ENCODE results near the gene LYVE1. TPM values are rescaled to one million over a fixed set of nuclear protein-coding genes. Genes with fewer than 3 reads are reported as not detected.

LYVE1 gene
- total RNA-seq, 1 experiment from 2014 or later, result 0.31 TPM

DNA sequence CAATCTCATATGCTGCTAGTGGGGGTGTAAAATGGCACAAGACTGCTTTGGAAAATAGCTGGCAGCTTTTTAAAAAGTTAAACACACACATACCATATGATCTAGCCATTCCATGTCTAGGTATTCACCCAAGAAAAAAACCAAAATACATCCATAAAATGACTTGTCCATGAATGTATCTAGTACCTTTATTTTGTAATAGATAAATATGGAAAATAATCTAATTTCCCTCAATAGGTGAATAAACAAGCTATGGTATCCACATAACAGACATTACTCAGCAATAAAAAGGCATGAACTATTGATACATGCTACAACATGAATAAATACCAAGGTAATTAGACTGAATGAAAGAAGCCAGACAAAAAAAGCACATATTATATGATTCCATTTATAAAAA is 50.3 kb downstream of the LYVE1 start:
- Histone ChIP-seq H3K27ac (ENCODE audit: low read length) (no peak overlapping the region), H3K4me3 (ENCODE audit: low read depth in 2 of 2, low read length in 2 of 2) (no peak overlapping the region), H3K36me3 (ENCODE audit: control insufficient read depth, insufficient read depth, low read length) (no peaks in the 10 kb centered on the region; the same call in 1 of the 2 replicates), H3K27me3 (ENCODE audit: control insufficient read depth, insufficient read depth, low read length) (no peaks in the 10 kb centered on the region), H3K4me1 (ENCODE audit: control insufficient read depth, insufficient read depth, low read length) (no peaks in the 10 kb centered on the region), H3K9me3 (ENCODE audit: control insufficient read depth, insufficient read depth, low read depth, low read length) (no peaks in the 10 kb centered on the region)
- in situ Hi-C loops (cut with HindIII; ENCODE audit: low pct_unique_long_range_greater_than_20kb, low sequenced_read_pairs), result no loop called here
- BruUV-seq (replicated peaks), result no TSS peak
- ATAC-seq, result no peak
- ChIA-PET CTCF (no interaction called here), POLR2A (no interaction called here)
- DNase-seq (ENCODE audit: low read depth, low spot score), result no peak
- TF ChIP-seq POLR2AphosphoS5 (IDR thresholded peaks at IDR 0.05; ENCODE audit: low read depth, low read length) (no peak), SIN3A (IDR thresholded peaks at IDR 0.05; ENCODE audit: borderline replicate concordance, insufficient read depth, low read depth, low read length) (no peak)
- intact Hi-C loops (cut with micrococcal nuclease; ENCODE audit: unreplicated experiment), result no loop called here

DNA sequence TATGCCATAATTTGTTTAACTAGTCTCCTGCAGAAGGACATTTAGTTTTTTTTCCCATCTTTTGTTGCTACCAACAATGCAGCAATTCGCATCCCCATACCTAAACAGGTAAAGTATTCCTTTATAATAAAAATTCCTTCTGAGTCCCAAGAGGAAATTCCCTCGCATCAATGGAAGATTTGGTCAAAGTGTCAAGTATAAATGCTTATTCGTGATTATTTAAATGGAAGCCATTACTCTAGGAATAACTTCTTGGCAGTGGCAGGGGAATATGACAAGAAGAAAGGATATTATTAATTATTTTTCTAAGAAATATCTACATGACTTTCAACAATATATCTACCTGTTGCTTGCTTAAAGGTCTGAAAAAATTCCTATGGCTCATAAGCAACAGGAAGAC is 53.0 kb downstream of the LYVE1 start:
- TF ChIP-seq, protein P1, sequence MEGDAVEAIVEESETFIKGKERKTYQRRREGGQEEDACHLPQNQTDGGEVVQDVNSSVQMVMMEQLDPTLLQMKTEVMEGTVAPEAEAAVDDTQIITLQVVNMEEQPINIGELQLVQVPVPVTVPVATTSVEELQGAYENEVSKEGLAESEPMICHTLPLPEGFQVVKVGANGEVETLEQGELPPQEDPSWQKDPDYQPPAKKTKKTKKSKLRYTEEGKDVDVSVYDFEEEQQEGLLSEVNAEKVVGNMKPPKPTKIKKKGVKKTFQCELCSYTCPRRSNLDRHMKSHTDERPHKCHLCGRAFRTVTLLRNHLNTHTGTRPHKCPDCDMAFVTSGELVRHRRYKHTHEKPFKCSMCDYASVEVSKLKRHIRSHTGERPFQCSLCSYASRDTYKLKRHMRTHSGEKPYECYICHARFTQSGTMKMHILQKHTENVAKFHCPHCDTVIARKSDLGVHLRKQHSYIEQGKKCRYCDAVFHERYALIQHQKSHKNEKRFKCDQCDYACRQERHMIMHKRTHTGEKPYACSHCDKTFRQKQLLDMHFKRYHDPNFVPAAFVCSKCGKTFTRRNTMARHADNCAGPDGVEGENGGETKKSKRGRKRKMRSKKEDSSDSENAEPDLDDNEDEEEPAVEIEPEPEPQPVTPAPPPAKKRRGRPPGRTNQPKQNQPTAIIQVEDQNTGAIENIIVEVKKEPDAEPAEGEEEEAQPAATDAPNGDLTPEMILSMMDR (IDR thresholded peaks at IDR 0.05), result no peak
- no peak for TF ChIP-seq TCF7L2 (IDR thresholded peaks at IDR 0.05; ENCODE audit: low read depth, low read length)
- TF ChIP-seq POLR2AphosphoS5 (IDR thresholded peaks at IDR 0.05; ENCODE audit: low read depth, low read length), result no peak
- TF ChIP-seq, protein P2, sequence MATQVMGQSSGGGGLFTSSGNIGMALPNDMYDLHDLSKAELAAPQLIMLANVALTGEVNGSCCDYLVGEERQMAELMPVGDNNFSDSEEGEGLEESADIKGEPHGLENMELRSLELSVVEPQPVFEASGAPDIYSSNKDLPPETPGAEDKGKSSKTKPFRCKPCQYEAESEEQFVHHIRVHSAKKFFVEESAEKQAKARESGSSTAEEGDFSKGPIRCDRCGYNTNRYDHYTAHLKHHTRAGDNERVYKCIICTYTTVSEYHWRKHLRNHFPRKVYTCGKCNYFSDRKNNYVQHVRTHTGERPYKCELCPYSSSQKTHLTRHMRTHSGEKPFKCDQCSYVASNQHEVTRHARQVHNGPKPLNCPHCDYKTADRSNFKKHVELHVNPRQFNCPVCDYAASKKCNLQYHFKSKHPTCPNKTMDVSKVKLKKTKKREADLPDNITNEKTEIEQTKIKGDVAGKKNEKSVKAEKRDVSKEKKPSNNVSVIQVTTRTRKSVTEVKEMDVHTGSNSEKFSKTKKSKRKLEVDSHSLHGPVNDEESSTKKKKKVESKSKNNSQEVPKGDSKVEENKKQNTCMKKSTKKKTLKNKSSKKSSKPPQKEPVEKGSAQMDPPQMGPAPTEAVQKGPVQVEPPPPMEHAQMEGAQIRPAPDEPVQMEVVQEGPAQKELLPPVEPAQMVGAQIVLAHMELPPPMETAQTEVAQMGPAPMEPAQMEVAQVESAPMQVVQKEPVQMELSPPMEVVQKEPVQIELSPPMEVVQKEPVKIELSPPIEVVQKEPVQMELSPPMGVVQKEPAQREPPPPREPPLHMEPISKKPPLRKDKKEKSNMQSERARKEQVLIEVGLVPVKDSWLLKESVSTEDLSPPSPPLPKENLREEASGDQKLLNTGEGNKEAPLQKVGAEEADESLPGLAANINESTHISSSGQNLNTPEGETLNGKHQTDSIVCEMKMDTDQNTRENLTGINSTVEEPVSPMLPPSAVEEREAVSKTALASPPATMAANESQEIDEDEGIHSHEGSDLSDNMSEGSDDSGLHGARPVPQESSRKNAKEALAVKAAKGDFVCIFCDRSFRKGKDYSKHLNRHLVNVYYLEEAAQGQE (IDR thresholded peaks at IDR 0.05; ENCODE audit: insufficient read depth in 1 of 2, low read depth in 2 of 2, low read length in 1 of 2), result no peak
- no peak for TF ChIP-seq SIN3A (IDR thresholded peaks at IDR 0.05; ENCODE audit: borderline replicate concordance, insufficient read depth, low read depth, low read length)
- intact Hi-C loops (cut with micrococcal nuclease; ENCODE audit: unreplicated experiment) (loop anchor here (2.0 kb wide), 1 partner anchor 219 kb away; no protein-coding TSS in a partner anchor), in situ Hi-C loops (cut with HindIII; ENCODE audit: low pct_unique_long_range_greater_than_20kb, low sequenced_read_pairs) (no loop called here)
- no peak for DNase-seq (ENCODE audit: low read depth, low spot score)
- ChIA-PET POLR2A (interaction anchor here (0.6 kb wide), 1 partner anchor 9 kb away, joined by 4 read pairs; no protein-coding TSS in a partner anchor), CTCF (interaction anchor here (0.8 kb wide), 1 partner anchor 88 kb away, joined by 3 read pairs; no protein-coding TSS in a partner anchor)
- H3K27me3 ChIP-seq (ENCODE audit: control insufficient read depth, insufficient read depth, low read length), result no peaks in the 10 kb centered on the region
- H3K9me3 ChIP-seq (ENCODE audit: control insufficient read depth, insufficient read depth, low read depth, low read length), result no peaks in the 10 kb centered on the region
- no peak for ATAC-seq
- no peak overlapping the region for H3K27ac ChIP-seq (ENCODE audit: low read length)
- no TSS peak for BruUV-seq (replicated peaks)
- no peak overlapping the region for H3K4me3 ChIP-seq (ENCODE audit: low read depth in 2 of 2, low read length in 2 of 2)
- no peaks in the 10 kb centered on the region for H3K4me1 ChIP-seq (ENCODE audit: control insufficient read depth, insufficient read depth, low read length)
- no peaks in the 10 kb centered on the region for H3K36me3 ChIP-seq (ENCODE audit: control insufficient read depth, insufficient read depth, low read length)

DNA sequence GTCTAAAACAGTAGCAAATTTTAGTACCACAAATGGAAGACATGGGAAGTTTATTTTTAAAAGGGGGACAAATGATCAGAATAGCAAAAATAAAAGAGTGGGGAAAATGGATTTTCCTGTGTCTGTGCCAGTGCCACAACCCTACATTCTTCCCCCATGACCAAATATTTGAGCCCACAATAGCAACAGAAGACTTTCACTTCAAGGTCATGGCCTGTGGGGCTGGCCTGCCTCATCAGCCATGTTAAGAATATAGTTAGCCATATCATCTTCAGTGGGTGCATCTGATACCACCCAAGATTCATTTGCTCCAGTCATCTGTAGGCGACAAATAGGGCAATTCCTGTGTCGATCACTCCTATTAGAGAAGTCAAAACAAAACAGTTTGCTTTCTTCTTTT is 53.8 kb downstream of the LYVE1 start:
- Histone ChIP-seq H3K27me3 (ENCODE audit: control insufficient read depth, insufficient read depth, low read length) (no peaks in the 10 kb centered on the region), H3K4me1 (ENCODE audit: control insufficient read depth, insufficient read depth, low read length) (no peaks in the 10 kb centered on the region), H3K9me3 (ENCODE audit: control insufficient read depth, insufficient read depth, low read depth, low read length) (no peaks in the 10 kb centered on the region), H3K36me3 (ENCODE audit: control insufficient read depth, insufficient read depth, low read length) (no peaks in the 10 kb centered on the region), H3K4me3 (ENCODE audit: low read depth in 2 of 2, low read length in 2 of 2) (no peak overlapping the region), H3K27ac (ENCODE audit: low read length) (no peak overlapping the region)
- ChIA-PET POLR2A (no interaction called here), CTCF (interaction anchor here (0.8 kb wide), 1 partner anchor 87 kb away, joined by 3 read pairs; no protein-coding TSS in a partner anchor)
- TF ChIP-seq, protein P1 (IDR thresholded peaks at IDR 0.05), result no peak
- TF ChIP-seq, protein P2 (IDR thresholded peaks at IDR 0.05; ENCODE audit: insufficient read depth in 1 of 2, low read depth in 2 of 2, low read length in 1 of 2), result no peak
- TF ChIP-seq POLR2AphosphoS5 (IDR thresholded peaks at IDR 0.05; ENCODE audit: low read depth, low read length) (no peak), SIN3A (IDR thresholded peaks at IDR 0.05; ENCODE audit: borderline replicate concordance, insufficient read depth, low read depth, low read length) (no peak)
- DNase-seq (ENCODE audit: low read depth, low spot score), result no peak
- in situ Hi-C loops (cut with HindIII; ENCODE audit: low pct_unique_long_range_greater_than_20kb, low sequenced_read_pairs), result no loop called here
- intact Hi-C loops (cut with micrococcal nuclease; ENCODE audit: unreplicated experiment), result loop anchor here (2.0 kb wide), 1 partner anchor 220 kb away; no protein-coding TSS in a partner anchor
- no TSS peak for BruUV-seq (replicated peaks)
- no peak for ATAC-seq
